ENCODE data around the gene SORBS2.

The SORBS2 gene

GRCh38 chr4:185671496-185671895, 140.5 kb downstream of the SORBS2 start:
- DNase-seq (ENCODE audit: low read depth), result no peak

GRCh38 chr4:185671066-185671465, 140.9 kb downstream of the SORBS2 start:
- DNase-seq (ENCODE audit: low read depth), result no peak

- no peak for DNase-seq (ENCODE audit: low read depth)
Measured at GRCh38 chr4:185669288-185669687, 142.7 kb downstream of the SORBS2 start.

GRCh38 chr4:185666156-185666555, 145.8 kb downstream of the SORBS2 start:
- no peak for DNase-seq (ENCODE audit: low read depth)

GRCh38 chr4:185665655-185666054, 146.3 kb downstream of the SORBS2 start:
- no peak for DNase-seq (ENCODE audit: low read depth)

GRCh38 chr4:185664481-185664880, 147.5 kb downstream of the SORBS2 start:
- DNase-seq (ENCODE audit: low read depth), result no peak

GRCh38 chr4:185662030-185662778, 149.8 kb downstream of the SORBS2 start:
- DNase-seq (ENCODE audit: low read depth), result no peak

- no peak for DNase-seq (ENCODE audit: low read depth)
Measured at GRCh38 chr4:185660340-185660739, 151.7 kb downstream of the SORBS2 start.

- no peak for DNase-seq (ENCODE audit: low read depth)
Measured at GRCh38 chr4:185657699-185658098, 154.3 kb downstream of the SORBS2 start.

- no peak for DNase-seq (ENCODE audit: low read depth)
Measured at GRCh38 chr4:185657183-185657582, 154.8 kb downstream of the SORBS2 start.

GRCh38 chr4:185656467-185656931, 155.5 kb downstream of the SORBS2 start:
- DNase-seq (ENCODE audit: low read depth), result no peak

GRCh38 chr4:185654965-185655554, 156.9 kb downstream of the SORBS2 start:
- DNase-seq (ENCODE audit: low read depth), result no peak

- no peak for DNase-seq (ENCODE audit: low read depth)
Measured at GRCh38 chr4:185654311-185654710, 157.7 kb downstream of the SORBS2 start.

- no peak for DNase-seq (ENCODE audit: low read depth)
Measured at GRCh38 chr4:185651851-185652250, 160.1 kb downstream of the SORBS2 start.

GRCh38 chr4:185651137-185651677, 160.8 kb downstream of the SORBS2 start:
- no peak for DNase-seq (ENCODE audit: low read depth)

- no peak for DNase-seq (ENCODE audit: low read depth)
Measured at GRCh38 chr4:185648631-185649030, 163.4 kb downstream of the SORBS2 start.

GRCh38 chr4:185645403-185645802, 166.6 kb downstream of the SORBS2 start:
- DNase-seq (ENCODE audit: low read depth), result no peak

- DNase-seq (ENCODE audit: low read depth), result no peak
Measured at GRCh38 chr4:185644408-185644807, 167.6 kb downstream of the SORBS2 start.

GRCh38 chr4:185642907-185643306, 169.1 kb downstream of the SORBS2 start:
- DNase-seq (ENCODE audit: low read depth), result no peak

GRCh38 chr4:185640811-185641675, 171.0 kb downstream of the SORBS2 start:
- DNase-seq (ENCODE audit: low read depth), result no peak

GRCh38 chr4:185638548-185639301, 173.3 kb downstream of the SORBS2 start:
- DNase-seq (ENCODE audit: low read depth), result no peak

- no peak for DNase-seq (ENCODE audit: low read depth)
Measured at GRCh38 chr4:185638093-185638492, 173.9 kb downstream of the SORBS2 start.
